Aorta (tissue), 4 donors: ENCODE measurements around the gene PRSS35. TPM values are rescaled to one million over a fixed set of nuclear protein-coding genes. Genes with fewer than 3 reads are reported as not detected.

Experiments used
- polyA plus RNA-seq, 2 donors: library from polyadenylated mRNA; stranded (reverse); fragments of 200-250 nt; gene quantifications; one replicate each; pipeline ENCODE4 v1.2.3, GENCODE V29; 2013
- total RNA-seq, 2 donors: library from RNA; stranded (reverse); fragmentation: NEBNext Ultra II Directional; extraction: Animal tissue kit (Norgen Biotek cat#: 25700); gene quantifications; one replicate each; pipeline ENCODE4 v1.2.1, GENCODE V29; 2021
- donor health status: healthy with polysubstance abuse.
- donor health status: Bipolar disorder and iron deficiency.
- donor health status: DM: no; HTN: no; CAD: no.
- donor health status: DM: yes; HTN: yes; CAD: no.

Gene PRSS35
- total and polyA plus RNA-seq, 4 donors, result 4.1 to 8.2 (median 4.5) TPM

Other genes starting within 250 kb of the PRSS35 start
- 10 to 100 TPM; 10.9 to 21.0 TPM for gene ME1, start 81.5 kb upstream of the PRSS35 start, total RNA-seq
- 10 to 100 TPM; 13.2 to 19.8 TPM for gene ME1, start 81.5 kb upstream of the PRSS35 start, polyA plus RNA-seq
- gene SNAP91, start 196.6 kb downstream of the PRSS35 start, total RNA-seq, result 1 to 10 TPM; 2.1 to 4.3 TPM
- under 1 TPM; 0.25 to 0.51 TPM for gene SNAP91, start 196.6 kb downstream of the PRSS35 start, polyA plus RNA-seq